ENCODE measurements around the gene RFLNA.
"Not testable (repeated sequence)": the region's sequence is repeated elsewhere in the genome, so short reads cannot be mapped to it uniquely, and the experiment has no call there.

RFLNA gene

DNA sequence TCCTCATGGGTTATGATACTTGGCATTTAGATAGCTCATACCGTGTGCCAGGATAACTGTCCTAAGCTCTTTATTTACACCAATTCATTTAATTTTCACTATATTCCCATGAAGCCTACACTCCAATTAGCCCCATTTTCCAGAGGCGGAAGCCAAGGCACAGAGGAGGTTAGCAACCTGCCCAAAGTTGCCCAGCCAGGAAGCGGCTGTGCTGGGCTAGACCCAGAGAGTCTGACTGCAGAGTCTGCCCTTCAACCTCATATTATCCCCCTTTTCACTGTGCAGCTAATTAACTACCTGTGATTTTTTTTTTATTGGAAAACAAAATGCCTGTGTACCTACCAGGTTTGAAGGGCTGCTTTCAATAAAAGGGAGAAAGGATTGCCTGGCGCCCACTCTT is 2.5 kb downstream of the RFLNA start:
- DNase-seq (ENCODE audit: low read depth), result no peak
- TF ChIP-seq, protein P1, sequence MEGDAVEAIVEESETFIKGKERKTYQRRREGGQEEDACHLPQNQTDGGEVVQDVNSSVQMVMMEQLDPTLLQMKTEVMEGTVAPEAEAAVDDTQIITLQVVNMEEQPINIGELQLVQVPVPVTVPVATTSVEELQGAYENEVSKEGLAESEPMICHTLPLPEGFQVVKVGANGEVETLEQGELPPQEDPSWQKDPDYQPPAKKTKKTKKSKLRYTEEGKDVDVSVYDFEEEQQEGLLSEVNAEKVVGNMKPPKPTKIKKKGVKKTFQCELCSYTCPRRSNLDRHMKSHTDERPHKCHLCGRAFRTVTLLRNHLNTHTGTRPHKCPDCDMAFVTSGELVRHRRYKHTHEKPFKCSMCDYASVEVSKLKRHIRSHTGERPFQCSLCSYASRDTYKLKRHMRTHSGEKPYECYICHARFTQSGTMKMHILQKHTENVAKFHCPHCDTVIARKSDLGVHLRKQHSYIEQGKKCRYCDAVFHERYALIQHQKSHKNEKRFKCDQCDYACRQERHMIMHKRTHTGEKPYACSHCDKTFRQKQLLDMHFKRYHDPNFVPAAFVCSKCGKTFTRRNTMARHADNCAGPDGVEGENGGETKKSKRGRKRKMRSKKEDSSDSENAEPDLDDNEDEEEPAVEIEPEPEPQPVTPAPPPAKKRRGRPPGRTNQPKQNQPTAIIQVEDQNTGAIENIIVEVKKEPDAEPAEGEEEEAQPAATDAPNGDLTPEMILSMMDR (conservative IDR thresholded peaks at IDR 0.05; ENCODE audit: low read depth, low read length), result no peak
- H3K4me3 ChIP-seq (ENCODE audit: low read depth, low read length), result no peak overlapping the region

DNA sequence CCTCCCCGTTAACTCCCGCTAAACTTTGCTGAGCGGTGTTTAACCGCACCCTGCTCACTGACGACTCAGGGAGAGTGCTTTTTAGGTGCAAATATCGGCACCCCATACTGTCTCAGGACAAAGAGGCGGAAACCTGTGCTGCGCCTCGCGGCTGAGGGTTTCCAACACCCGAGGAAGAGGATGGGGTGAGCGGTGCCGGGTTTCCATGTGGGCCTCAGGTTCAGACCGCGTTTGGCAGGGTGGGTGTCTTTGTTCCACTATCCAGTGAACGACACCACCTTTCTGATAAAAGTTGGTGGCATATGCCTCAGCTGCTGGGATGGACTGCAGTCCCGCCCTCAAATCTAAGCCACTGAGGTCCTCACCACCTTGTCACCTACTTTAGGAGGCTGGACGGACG is 3.0 kb downstream of the RFLNA start:
- no peak overlapping the region for H3K4me3 ChIP-seq (ENCODE audit: low read depth, low read length)
- TF ChIP-seq, protein P1 (conservative IDR thresholded peaks at IDR 0.05; ENCODE audit: low read depth, low read length), result no peak
- DNase-seq (ENCODE audit: low read depth), result no peak

DNA sequence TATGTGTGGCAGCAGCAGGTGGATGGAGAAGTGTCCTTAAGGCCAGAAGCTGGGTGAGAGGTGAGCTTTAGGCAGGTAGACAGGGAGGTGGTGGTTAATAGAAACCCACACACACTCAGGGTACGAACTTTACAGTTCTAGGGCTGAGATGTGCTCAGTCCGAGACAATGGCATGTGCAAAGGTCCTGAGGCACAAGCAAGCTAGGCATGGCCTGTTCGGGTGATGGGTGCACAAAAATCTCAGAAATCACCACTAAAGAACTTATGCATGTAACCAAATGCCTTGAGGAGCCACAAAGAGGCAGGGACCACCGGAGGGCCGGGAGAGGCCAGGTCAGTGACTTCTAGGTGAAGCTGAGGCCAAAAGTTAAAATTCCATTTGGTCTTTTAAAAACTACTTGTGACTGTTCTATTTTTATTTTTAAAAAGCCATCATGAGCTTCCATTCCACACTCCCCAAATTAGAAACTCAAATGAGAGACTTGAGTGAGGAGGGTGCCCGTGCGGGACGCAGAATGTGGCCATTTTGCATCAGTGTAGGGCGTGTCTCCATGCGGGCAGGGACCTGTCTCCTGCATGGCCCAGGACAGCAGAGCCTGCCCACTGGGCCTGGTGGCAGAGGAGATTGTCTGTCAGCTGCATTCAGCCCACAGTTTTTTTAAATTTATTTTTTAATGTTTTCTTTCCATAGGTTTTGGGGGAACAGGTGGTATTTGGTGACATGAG is 4.0 kb downstream of the RFLNA start:
- no peak overlapping the region for H3K4me3 ChIP-seq (ENCODE audit: low read depth, low read length)
- TF ChIP-seq, protein P1 (conservative IDR thresholded peaks at IDR 0.05; ENCODE audit: low read depth, low read length), result no peak
- no peak for DNase-seq (ENCODE audit: low read depth)

- no peak for DNase-seq (ENCODE audit: low read depth)
Measured at GRCh38 chr12:124299628-124300388, 4.9 kb downstream of the RFLNA start.

GRCh38 chr12:124300657-124301056 is 5.8 kb downstream of the RFLNA start:
- not testable (repeated sequence) for DNase-seq (ENCODE audit: low read depth); H3K4me3 ChIP-seq (ENCODE audit: low read depth, low read length)

More at GRCh38 chr12:124299628-124300388, 4.9 kb downstream of the RFLNA start:
- H3K4me3 ChIP-seq (ENCODE audit: low read depth, low read length), result no peak overlapping the region
- TF ChIP-seq, protein P1 (conservative IDR thresholded peaks at IDR 0.05; ENCODE audit: low read depth, low read length), result no peak

DNA sequence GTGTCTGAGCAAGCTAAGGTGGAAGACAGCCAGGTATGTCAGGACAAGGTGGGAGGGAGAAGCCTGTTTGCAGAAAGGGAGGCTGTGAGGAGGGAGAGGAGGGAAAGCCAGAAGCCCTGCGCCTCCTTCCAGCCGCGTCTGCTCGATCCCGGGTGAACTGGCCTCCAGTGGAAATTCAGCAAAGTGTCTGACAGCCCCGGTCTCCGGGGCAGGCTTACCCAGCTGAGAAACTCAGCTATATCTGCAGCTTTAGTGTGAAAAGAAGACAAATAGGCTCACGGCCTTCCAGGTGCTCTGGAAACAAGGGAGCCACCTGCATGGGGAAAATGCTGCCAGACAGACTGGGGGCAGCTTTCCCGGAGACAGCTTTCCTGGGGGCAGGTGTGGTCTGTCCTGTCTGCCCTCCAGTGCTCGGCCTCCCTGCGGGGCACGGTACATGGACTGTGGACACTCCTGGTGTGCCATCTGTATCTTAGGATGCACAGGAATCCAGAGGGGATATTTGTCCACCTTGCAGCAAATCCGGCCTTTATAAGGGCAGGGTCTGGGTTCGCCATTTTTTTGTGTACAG is 6.3 kb downstream of the RFLNA start:
- H3K4me3 ChIP-seq (ENCODE audit: low read depth, low read length), result no peak overlapping the region
- DNase-seq (ENCODE audit: low read depth), result no peak
- TF ChIP-seq, protein P1 (conservative IDR thresholded peaks at IDR 0.05; ENCODE audit: low read depth, low read length), result no peak

DNA sequence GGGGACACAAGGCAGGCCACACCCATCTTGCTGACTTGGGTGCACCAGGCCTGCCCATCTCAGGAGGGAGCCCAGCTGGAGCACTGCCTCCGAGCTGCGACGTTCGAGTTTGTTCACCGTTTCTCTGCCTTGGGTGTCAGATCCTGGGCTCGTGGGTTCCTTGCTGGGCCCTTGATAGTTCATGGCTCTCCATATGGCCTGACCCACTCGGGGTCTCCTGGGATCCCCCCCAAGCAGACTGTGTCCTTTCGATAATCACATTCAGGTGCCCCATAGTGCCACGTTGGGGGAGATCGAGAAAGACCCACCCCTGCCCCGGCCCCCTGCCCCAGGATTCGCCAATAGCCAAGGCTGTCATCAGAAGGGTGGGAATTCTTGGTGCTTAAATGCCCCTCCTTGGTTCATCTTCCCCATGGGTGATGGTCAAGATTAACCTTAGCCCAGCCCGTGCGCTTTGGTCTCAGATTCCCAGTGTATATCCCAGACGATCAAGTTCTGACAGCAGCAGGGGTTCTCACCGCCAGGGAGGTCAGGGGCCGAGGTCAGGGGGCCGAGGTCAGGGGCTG is 7.4 kb downstream of the RFLNA start:
- no peak for DNase-seq (ENCODE audit: low read depth)
- TF ChIP-seq, protein P1 (conservative IDR thresholded peaks at IDR 0.05; ENCODE audit: low read depth, low read length), result no peak
- no peak overlapping the region for H3K4me3 ChIP-seq (ENCODE audit: low read depth, low read length)

Data from choroid plexus epithelial cell (primary cell).